ENCODE measurements around the gene AGT.
"Not testable (repeated sequence)": the region's sequence is repeated elsewhere in the genome, so short reads cannot be mapped to it uniquely, and the experiment has no call there.

AGT gene

DNA sequence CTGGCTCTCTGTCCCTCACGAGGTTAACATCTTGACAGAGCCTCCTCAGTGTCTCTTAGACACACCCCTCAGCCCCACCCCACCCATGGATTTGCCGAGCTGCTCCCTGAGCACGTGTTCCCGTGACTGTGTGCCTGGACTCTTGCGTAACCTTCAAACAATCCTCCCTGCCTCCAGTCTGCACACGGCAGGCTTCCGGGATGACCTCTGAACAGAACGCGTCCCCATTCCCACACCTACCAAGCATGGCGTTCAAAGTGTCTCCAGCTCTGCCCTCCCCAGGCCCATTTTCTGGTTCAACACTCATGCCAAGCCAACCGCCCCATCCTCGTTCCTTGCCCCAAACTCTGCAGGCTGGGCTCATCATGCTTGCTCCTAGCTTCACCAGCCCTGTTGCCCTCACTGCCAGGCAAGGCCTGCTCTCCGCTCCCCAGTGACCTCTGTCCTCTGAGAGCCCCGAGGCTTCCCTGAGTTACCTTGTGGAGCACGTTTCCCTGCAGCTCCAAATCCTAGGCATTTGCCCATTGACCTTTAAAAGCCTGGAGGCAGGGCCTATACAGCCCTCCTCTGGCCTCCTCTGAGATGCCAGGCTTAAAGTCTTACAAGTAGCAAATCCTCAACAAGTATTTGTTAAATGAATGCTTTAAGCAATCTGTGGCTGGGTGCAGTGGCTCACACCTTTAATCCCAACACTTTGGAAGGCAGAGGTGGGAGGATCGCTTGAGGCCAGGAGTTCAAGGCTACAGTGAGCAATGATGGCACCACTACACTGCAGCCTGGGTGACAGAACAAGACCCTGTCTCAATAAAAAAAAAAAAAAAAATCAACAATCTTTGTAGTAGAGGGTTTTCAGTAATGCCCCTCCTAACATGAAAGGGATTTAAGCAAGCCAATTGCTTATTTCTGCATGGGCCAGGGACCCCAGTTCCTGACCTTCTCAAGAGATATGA lies 5.0 kb downstream of the AGT start:
- DNase-seq (ENCODE audit: extremely low spot score, insufficient read length, low read depth): no peak
- no peak for FAIRE-seq

- FAIRE-seq (no peak), DNase-seq (ENCODE audit: extremely low spot score, insufficient read length, low read depth) (no peak)
Observed at GRCh38 chr1:230707732-230708630, 5.9 kb downstream of the AGT start.

- DNase-seq (ENCODE audit: extremely low spot score, insufficient read length, low read depth) (no peak), FAIRE-seq (no peak)
Observed at GRCh38 chr1:230706887-230707731, 6.8 kb downstream of the AGT start.

- DNase-seq (ENCODE audit: extremely low spot score, insufficient read length, low read depth): no peak
- no peak for FAIRE-seq
Observed at GRCh38 chr1:230706020-230706699, 7.8 kb downstream of the AGT start.

DNA sequence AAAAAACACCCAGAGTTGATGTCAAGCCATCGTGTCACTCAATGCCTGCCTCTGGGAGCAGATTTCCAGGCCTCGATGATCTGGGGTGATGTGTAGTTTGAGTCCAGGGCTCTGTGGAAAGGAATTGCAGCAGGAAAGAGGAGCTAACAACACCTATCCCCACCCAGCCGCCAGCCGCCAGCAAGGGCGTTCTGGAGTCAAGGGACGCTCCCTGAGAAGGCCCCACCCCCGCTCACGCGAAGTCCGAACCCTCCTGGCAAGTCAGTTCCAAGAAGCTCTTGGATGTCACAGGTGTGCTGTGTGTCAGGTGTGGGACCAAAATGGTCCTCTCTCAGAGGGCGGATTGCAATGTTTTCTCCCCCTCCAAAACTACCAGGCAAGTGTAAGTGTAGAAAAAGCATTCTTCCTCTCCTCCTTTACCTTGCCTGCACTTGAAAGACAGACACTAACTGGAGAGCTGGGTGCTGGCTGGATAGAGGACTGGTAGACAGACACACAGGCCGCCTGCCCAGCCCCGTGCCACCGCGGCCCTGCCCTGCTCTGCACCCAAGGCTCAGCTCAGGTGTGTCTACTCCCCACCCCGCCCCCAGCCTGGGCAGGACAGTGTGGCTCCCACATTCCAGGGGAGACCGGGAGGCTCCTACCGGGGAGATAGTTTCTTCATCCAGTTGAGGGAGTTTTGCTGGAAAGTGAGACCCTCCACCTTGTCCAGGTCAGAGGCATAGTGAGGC lies 8.5 kb downstream of the AGT start:
- no peak for FAIRE-seq
- no peak for DNase-seq (ENCODE audit: extremely low spot score, insufficient read length, low read depth)

DNA sequence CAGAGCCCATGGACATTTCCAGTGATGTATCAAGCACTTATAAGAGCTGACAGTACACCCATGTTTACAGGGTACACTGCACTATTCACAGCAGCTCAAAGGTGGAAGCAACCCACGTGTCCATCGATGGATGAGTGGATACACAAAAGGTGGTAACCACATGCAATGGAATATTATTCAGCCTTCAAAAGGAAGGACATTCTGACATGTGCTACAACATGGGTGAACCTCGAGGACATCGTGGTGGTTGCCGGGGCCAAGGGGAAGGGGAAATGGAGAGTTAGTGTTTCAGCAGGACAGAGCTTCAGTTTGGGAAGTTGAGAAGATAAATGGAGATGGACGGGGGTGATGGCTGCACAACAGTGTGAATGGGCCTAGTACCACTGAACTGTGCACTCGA lies 9.1 kb downstream of the AGT start:
- DNase-seq (ENCODE audit: extremely low spot score, insufficient read length, low read depth): no peak
- no peak for FAIRE-seq

DNA sequence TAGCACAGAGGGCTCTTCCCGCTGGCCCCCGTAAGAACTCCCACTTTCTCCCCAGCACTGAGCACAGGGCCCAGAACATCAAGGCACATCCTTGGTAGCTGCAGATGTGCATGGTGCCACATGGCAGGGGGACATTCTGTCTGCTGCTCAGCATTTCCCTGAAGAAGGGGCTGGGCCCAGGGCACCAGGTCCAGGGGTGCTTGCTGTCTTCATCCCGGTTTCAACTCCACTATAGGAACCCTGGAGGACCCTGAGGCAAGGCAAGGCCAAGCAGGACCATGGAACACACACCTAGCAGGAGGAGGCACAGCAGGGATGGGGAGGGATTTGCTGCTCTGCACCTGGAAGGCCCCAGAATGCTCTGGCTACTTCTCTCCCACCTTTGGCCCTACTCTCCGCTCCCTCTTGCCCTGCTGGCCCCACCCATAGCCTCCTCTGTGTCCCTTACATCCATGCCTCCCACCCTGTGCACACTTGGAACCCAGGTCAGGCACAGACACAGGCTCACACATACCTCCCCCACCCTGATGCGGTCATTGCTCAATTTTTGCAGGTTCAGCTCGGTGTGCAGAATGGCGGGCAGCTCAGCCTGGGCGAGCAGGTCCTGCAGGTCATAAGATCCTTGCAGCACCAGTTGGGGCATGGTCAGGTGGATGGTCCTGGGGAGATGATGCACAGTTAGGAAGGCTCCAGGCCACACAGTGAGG lies 10.1 kb downstream of the AGT start:
- DNase-seq (ENCODE audit: extremely low spot score, insufficient read length, low read depth): no peak

DNA sequence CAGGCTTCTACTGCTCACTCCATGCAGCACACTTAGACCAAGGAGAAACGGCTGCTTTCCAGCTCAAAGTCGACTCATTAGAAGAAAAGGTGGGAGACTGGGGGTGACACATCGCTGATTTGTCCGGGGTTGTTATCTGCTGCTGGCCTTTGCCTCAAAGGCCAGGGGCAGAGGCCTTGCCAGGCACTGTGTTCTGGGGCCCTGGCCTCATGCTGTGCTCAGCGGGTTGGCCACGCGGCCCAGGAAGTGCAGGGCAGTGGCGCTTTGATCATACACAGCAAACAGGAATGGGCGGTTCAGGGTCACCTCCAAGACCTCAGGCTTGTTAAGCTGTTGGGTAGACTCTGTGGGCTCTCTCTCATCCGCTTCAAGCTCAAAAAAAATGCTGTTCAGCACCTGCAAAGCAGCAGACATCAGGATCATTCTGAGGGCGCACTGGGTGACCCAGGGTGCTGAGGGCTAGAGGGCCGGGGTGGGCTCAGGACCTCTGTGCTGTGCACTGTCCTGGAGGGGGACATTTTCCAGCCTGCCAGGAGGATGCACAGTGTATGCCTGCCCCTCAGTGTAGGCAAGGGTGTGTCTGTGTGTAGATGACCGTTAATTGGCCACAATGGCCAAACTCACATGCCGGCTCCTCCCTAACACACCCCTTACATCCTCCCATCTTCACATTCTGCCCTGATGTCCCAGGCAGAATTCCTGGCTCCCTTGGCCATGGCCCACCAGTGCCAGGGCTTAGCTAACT lies 10.8 kb downstream of the AGT start:
- FAIRE-seq (no peak), DNase-seq (ENCODE audit: extremely low spot score, insufficient read length, low read depth) (no peak)

More for the DNA sequence above, 10.1 kb downstream of the AGT start:
- FAIRE-seq: no peak

DNA sequence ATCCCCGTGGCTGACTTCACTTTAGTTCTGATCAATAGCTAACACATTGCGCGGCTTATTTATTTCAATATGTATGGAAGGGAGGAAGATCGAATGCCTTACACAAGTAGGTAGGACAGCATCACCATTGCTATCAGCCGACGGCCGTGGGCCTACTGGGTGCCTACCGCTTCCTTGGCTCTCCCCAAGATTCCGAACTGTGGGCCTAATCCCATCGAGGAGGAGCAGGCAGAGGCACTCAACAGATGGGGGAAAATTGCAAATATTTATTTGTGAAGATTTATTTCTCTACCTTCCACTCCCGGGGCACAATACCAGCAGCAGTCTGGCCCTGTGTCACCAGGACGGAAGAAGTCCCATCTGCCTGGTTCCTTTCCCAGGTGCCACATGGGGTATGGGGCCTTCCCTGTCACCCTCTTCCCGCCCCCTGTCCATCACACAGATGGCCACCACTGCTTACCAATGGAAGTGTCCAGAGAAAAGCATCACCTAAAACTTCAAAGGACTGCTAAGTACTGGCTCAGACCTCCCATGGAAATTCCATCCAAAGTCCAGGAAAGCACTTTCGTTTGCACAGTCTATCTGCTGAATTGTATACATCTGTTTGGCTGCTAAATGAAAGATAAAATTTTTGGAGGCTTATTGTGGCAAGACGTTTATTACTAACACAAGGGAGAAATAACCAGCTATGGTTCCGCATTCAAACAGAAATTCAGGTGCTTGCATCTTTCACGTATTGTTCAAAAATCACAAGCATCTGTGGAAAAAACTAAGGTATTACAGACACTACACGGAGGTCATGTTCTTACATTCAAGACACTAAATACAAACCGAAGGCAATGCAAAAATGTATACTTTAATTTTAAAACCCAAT lies 11.8 kb downstream of the AGT start:
- no peak for FAIRE-seq
- no peak for DNase-seq (ENCODE audit: extremely low spot score, insufficient read length, low read depth)

DNA sequence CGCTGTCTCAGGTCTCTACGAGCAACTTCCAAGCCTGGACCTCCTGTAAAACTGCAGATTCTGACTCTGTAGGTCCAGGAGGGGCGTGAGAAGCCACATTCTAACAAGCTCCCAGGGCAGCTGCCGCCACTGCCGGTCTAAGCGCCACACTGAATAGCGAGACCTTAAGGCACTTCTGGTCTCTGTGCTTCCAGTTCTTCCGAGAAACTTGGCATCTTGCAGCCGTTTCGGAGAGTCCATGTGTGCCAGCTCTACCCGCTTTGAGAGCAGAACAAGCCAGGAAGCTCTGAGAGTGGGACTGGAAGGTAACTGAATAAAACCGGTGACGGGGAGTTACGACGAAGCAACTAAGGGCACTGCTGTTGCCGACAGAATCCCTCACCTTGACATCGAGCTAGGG lies 12.5 kb downstream of the AGT start:
- DNase-seq (ENCODE audit: extremely low spot score, insufficient read length, low read depth) (no peak), FAIRE-seq (no peak)

GRCh38 chr1:230700132-230700531 lies 13.8 kb downstream of the AGT start:
- FAIRE-seq (no peak), DNase-seq (ENCODE audit: extremely low spot score, insufficient read length, low read depth) (no peak)

DNA sequence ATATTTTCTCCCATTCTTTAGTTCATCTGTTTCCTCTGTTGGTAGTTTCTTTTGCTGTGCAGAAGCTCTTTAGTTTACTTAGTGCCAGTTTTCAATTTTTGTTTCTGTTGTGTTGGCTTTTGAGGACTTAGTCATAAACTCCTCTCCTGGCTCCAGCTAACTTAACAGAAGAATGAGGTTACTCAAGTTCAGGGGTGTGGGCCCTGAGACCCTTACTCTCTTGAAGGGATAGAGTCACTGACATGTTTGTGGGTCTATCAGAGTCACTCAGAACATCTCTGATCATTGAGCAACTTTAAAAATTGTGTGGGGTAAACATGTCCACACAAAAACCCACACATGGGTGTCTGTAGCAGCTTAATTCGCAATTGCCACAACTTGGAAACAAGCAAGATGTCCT lies 14.2 kb downstream of the AGT start:
- DNase-seq (ENCODE audit: extremely low spot score, insufficient read length, low read depth): no peak
- no peak for FAIRE-seq

- DNase-seq (ENCODE audit: extremely low spot score, insufficient read length, low read depth); FAIRE-seq: not testable (repeated sequence)
Observed at GRCh38 chr1:230698964-230699363, 15.0 kb downstream of the AGT start.

- DNase-seq (ENCODE audit: extremely low spot score, insufficient read length, low read depth): no peak
- FAIRE-seq: no peak
Observed at GRCh38 chr1:230698130-230698529, 15.8 kb downstream of the AGT start.

GRCh38 chr1:230696722-230697437 lies 17.0 kb downstream of the AGT start:
- no peak for FAIRE-seq
- no peak for DNase-seq (ENCODE audit: extremely low spot score, insufficient read length, low read depth)

DNA sequence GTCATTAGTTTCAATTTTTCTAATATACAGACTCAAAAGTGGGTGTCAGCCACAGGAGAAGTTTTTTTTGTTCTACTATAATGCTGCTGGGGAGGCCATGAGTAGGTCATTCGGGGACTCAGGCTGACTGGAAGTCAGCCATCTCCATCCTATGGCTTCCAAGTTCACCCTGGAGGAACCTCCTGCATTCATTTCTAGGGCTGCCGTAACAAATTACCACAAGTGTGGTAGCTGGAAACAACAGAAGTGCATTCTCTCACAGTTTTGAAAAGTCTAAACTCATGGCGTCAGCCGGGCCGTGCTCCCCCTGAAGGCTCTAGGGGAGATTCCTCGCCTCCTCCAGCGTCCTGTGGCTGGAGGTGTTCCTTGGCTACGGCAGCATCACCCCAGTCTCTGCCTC lies 17.7 kb downstream of the AGT start:
- no peak for DNase-seq (ENCODE audit: extremely low spot score, insufficient read length, low read depth)
- FAIRE-seq: no peak

Data from GM18507 (cell line).